HG03457 (cell line): ENCODE results near the gene RPRD1B.

Experiments
- ATAC-seq: cut with Tn5 transposase; IDR thresholded peaks from one replicate; pipeline ENCODE4 v1.9.1; 2021; ENCODE audit warnings: moderate number of reproducible peaks; ENCODE audit not compliant: unreplicated experiment

RPRD1B gene

GRCh38 chr20:38033330-38034107, at the start of gene RPRD1B, which contains the start of gene TTI1:
RPRD1B (plus strand) TSS chr20:38033746; CDS start chr20:38033948, 202 bp downstream.
TTI1 (minus strand) TSS chr20:38033456; CDS start chr20:38013816, 19,640 bp downstream.
- peak; percentile 47 for ATAC-seq

- ATAC-seq, result no peak
These were observed 49.3 kb upstream of the RPRD1B start for GRCh38 chr20:37984018-37984785.

- no peak for ATAC-seq
These were observed 47.3 kb upstream of the RPRD1B start for GRCh38 chr20:37986044-37986858.

- ATAC-seq, result no peak
These were observed 46.5 kb upstream of the RPRD1B start for GRCh38 chr20:37986873-37987601.

GRCh38 chr20:37987602-37988290, 45.8 kb upstream of the RPRD1B start:
- ATAC-seq, result no peak

- no peak for ATAC-seq
These were observed 45.1 kb upstream of the RPRD1B start for GRCh38 chr20:37988306-37988954.

GRCh38 chr20:37989601-37990295, 43.8 kb upstream of the RPRD1B start:
- no peak for ATAC-seq

- ATAC-seq, result peak; percentile 78
These were observed 42.9 kb upstream of the RPRD1B start for GRCh38 chr20:37990571-37991151.

- no peak for ATAC-seq
These were observed 42.2 kb upstream of the RPRD1B start for GRCh38 chr20:37991157-37991866.

- no peak for ATAC-seq
These were observed 41.6 kb upstream of the RPRD1B start for GRCh38 chr20:37991908-37992307.

- no peak for ATAC-seq
These were observed 40.6 kb upstream of the RPRD1B start for GRCh38 chr20:37992802-37993409.

GRCh38 chr20:37994512-37994911, 39.0 kb upstream of the RPRD1B start:
- no peak for ATAC-seq

- no peak for ATAC-seq
These were observed 37.5 kb upstream of the RPRD1B start for GRCh38 chr20:37995856-37996605.

- ATAC-seq, result no peak
These were observed 36.0 kb upstream of the RPRD1B start for GRCh38 chr20:37997516-37997915.

GRCh38 chr20:37999526-38000263, 33.9 kb upstream of the RPRD1B start:
- no peak for ATAC-seq

- ATAC-seq, result no peak
These were observed 33.3 kb upstream of the RPRD1B start for GRCh38 chr20:38000293-38000692.
